MM.1S (cell line): ENCODE measurements around the gene HS6ST1.

ENCODE experiments used
- DNase-seq: peaks from one replicate; pipeline ENCODE4 v3.0.0-alpha.2; 2015
- H2AFZ ChIP-seq: fragments of 300-600 bp; sonication (generic); 2 replicates; pipeline ENCODE4 v1.6.0; 2016; ENCODE audit warnings: antibody characterized with exemption, low read length
- H3F3A ChIP-seq: fragments of 300-600 bp; sonication (generic); 2 replicates; pipeline ENCODE4 v1.6.1; 2016; ENCODE audit warnings: mild to moderate bottlenecking, antibody characterized with exemption, low read length, moderate library complexity, mixed read lengths; ENCODE audit not compliant: insufficient read depth
- H3K27ac ChIP-seq: fragments of 300-600 bp; sonication (generic); 2 replicates; pipeline ENCODE4 v1.5.1; 2016; ENCODE audit warnings: mild to moderate bottlenecking, low read length
- H3K27me3 ChIP-seq: fragments of 300-600 bp; sonication (generic); replicated peaks from 2 replicates; pipeline ENCODE4 v1.6.0; 2016; ENCODE audit warnings: low read length; ENCODE audit not compliant: insufficient read depth
- H3K36me3 ChIP-seq: fragments of 300-600 bp; sonication (generic); replicated peaks from 2 replicates; pipeline ENCODE4 v1.6.1; 2016; ENCODE audit warnings: mild to moderate bottlenecking, low read length, mixed read lengths; ENCODE audit not compliant: insufficient read depth
- H3K4me1 ChIP-seq: fragments of 300-600 bp; sonication (generic); 2 replicates; pipeline ENCODE4 v1.6.1; 2016; ENCODE audit warnings: low read length, mixed read lengths
- H3K4me2 ChIP-seq: fragments of 300-600 bp; sonication (generic); 2 replicates; pipeline ENCODE4 v1.6.0; 2016; ENCODE audit warnings: low read depth, low read length
- H3K4me3 ChIP-seq: fragments of 300-600 bp; sonication (generic); 2 replicates; pipeline ENCODE4 v1.5.1; 2016; ENCODE audit warnings: low read length, mixed read lengths
- H3K79me2 ChIP-seq: fragments of 300-600 bp; sonication (generic); 2 replicates; pipeline ENCODE4 v1.6.1; 2016; ENCODE audit warnings: mixed run types, low read length, mixed read lengths
- H3K9ac ChIP-seq: fragments of 300-600 bp; sonication (generic); 2 replicates; pipeline ENCODE4 v1.6.1; 2016; ENCODE audit warnings: low read length, mixed read lengths
- H3K9me2 ChIP-seq: fragments of 300-600 bp; sonication (generic); replicated peaks from 2 replicates; pipeline ENCODE4 v1.6.1; 2016; ENCODE audit warnings: mild to moderate bottlenecking, low read length, mixed read lengths; ENCODE audit not compliant: insufficient read depth
- H3K9me3 ChIP-seq: fragments of 300-600 bp; sonication (generic); replicated peaks from 2 replicates; pipeline ENCODE4 v1.6.1; 2016; ENCODE audit warnings: mild to moderate bottlenecking, low read length, mixed read lengths; ENCODE audit not compliant: insufficient read depth
- H4K20me1 ChIP-seq: fragments of 300-600 bp; sonication (generic); 2 replicates; pipeline ENCODE4 v1.6.1; 2016; ENCODE audit warnings: mild to moderate bottlenecking, low read length, moderate library complexity, mixed read lengths; ENCODE audit not compliant: insufficient read depth
- CTCF ChIP-seq: fragments of 300-600 bp; sonication (generic); IDR thresholded peaks from 2 replicates; pipeline ENCODE4 v1.5.1; 2016; ENCODE audit warnings: antibody characterized with exemption, low read length, mixed read lengths
- EZH2 ChIP-seq: fragments of 300-600 bp; sonication (generic); optimal IDR thresholded peaks from 2 replicates; pipeline ENCODE3; 2017; ENCODE audit warnings: low read depth, mild to moderate bottlenecking, antibody characterized with exemption, low read length, mixed read lengths
- EZH2phosphoT487 ChIP-seq: fragments of 300-600 bp; sonication (generic); IDR thresholded peaks from 2 replicates; pipeline ENCODE4 v1.6.1; 2018; ENCODE audit warnings: antibody characterized with exemption, low read length

HS6ST1 gene

GRCh38 chr2:128344101-128344500 lies 25.4 kb upstream of the HS6ST1 start:
- TF ChIP-seq CTCF (no peak), EZH2phosphoT487 (no peak), EZH2 (no peak)
- Histone ChIP-seq H3K4me3 (no peak overlapping the region), H3F3A (no peaks in the 10 kb centered on the region), H3K4me2 (no peak overlapping the region), H3K79me2 (no peaks in the 10 kb centered on the region), H3K9me2 (no peaks in the 10 kb centered on the region), H3K9ac (no peak overlapping the region), H3K36me3 (no peaks in the 10 kb centered on the region), H3K27me3 (no peaks in the 10 kb centered on the region), H3K4me1 (no peaks in the 10 kb centered on the region), H3K9me3 (no peaks in the 10 kb centered on the region), H3K27ac (no peak overlapping the region), H4K20me1 (no peaks in the 10 kb centered on the region), H2AFZ (no peak overlapping the region)
- DNase-seq: no peak

GRCh38 chr2:128343459-128343858 lies 24.8 kb upstream of the HS6ST1 start:
- Histone ChIP-seq H3K27me3 (no peaks in the 10 kb centered on the region), H3F3A (no peaks in the 10 kb centered on the region), H3K9me3 (no peaks in the 10 kb centered on the region), H2AFZ (no peak overlapping the region), H3K4me1 (no peaks in the 10 kb centered on the region), H3K4me3 (no peak overlapping the region), H3K36me3 (no peaks in the 10 kb centered on the region), H3K27ac (no peak overlapping the region), H4K20me1 (no peaks in the 10 kb centered on the region), H3K9ac (no peak overlapping the region), H3K9me2 (no peaks in the 10 kb centered on the region), H3K4me2 (no peak overlapping the region), H3K79me2 (no peaks in the 10 kb centered on the region)
- no peak for DNase-seq
- TF ChIP-seq EZH2phosphoT487: no peak
- no peak for TF ChIP-seq CTCF
- TF ChIP-seq EZH2: no peak

- TF ChIP-seq EZH2phosphoT487: no peak
- no peak for TF ChIP-seq CTCF
- TF ChIP-seq EZH2: no peak
- DNase-seq: no peak
Measured at GRCh38 chr2:128342550-128342949, 23.9 kb upstream of the HS6ST1 start.

GRCh38 chr2:128341621-128342020 lies 23.0 kb upstream of the HS6ST1 start:
- Histone ChIP-seq H3K79me2 (no peaks in the 10 kb centered on the region), H4K20me1 (no peaks in the 10 kb centered on the region), H3K9me2 (no peaks in the 10 kb centered on the region), H3K27me3 (no peaks in the 10 kb centered on the region), H3F3A (no peaks in the 10 kb centered on the region), H3K27ac (no peak overlapping the region), H3K4me3 (no peak overlapping the region), H3K9ac (no peak overlapping the region), H3K4me1 (no peaks in the 10 kb centered on the region), H3K9me3 (no peaks in the 10 kb centered on the region), H3K4me2 (no peak overlapping the region), H3K36me3 (no peaks in the 10 kb centered on the region), H2AFZ (no peak overlapping the region)
- TF ChIP-seq CTCF (no peak), EZH2phosphoT487 (no peak), EZH2 (no peak)
- DNase-seq: no peak

More at GRCh38 chr2:128342550-128342949, 23.9 kb upstream of the HS6ST1 start:
- Histone ChIP-seq H3K9ac (no peak overlapping the region), H4K20me1 (no peaks in the 10 kb centered on the region), H3F3A (no peaks in the 10 kb centered on the region), H3K4me2 (no peak overlapping the region), H3K9me3 (no peaks in the 10 kb centered on the region), H3K79me2 (no peaks in the 10 kb centered on the region), H3K4me1 (no peaks in the 10 kb centered on the region), H3K27me3 (no peaks in the 10 kb centered on the region), H2AFZ (no peak overlapping the region), H3K9me2 (no peaks in the 10 kb centered on the region), H3K27ac (no peak overlapping the region), H3K36me3 (no peaks in the 10 kb centered on the region), H3K4me3 (no peak overlapping the region)
